Nephron (organoid): ENCODE results near the gene ABLIM3.
A peak's percentile ranks its signal among the peaks of the same experiment; 100 is the strongest.

Experiments
- H3K27ac Mint-ChIP-seq, 3 experiments: 2 replicates each; pipeline ENCODE4 v1.8.0; 2020; ENCODE audit warnings: mixed read lengths in 3 of 3, mild to moderate bottlenecking in 2 of 3, moderate library complexity in 1 of 3
- H3K27me3 Mint-ChIP-seq: 2 replicates; pipeline ENCODE4 v1.8.0; 2021; ENCODE audit warnings: low read depth, mild to moderate bottlenecking, moderate library complexity, mixed read lengths
- H3K36me3 Mint-ChIP-seq: 2 replicates; pipeline ENCODE4 v1.8.0; 2020; ENCODE audit warnings: low read depth, mixed read lengths
- H3K4me1 Mint-ChIP-seq: 2 replicates; pipeline ENCODE4 v1.8.0; 2020; ENCODE audit warnings: mixed read lengths
- H3K4me3 Mint-ChIP-seq, 3 experiments: 2 replicates each; pipeline ENCODE4 v1.8.0; 2020; ENCODE audit warnings: mild to moderate bottlenecking in 3 of 3, mixed read lengths in 3 of 3, moderate library complexity in 2 of 3
- H3K9me3 Mint-ChIP-seq: 2 replicates; pipeline ENCODE4 v1.8.0; 2020; ENCODE audit warnings: mixed read lengths
- CTCF ChIP-seq, 3 experiments: fragments of 200-600 bp; sonication (generic); IDR thresholded peaks; one replicate each; pipeline ENCODE4 v1.5.0; 2021; ENCODE audit warnings: antibody characterized with exemption in 3 of 3; ENCODE audit not compliant: unreplicated experiment in 3 of 3

Gene ABLIM3

DNA sequence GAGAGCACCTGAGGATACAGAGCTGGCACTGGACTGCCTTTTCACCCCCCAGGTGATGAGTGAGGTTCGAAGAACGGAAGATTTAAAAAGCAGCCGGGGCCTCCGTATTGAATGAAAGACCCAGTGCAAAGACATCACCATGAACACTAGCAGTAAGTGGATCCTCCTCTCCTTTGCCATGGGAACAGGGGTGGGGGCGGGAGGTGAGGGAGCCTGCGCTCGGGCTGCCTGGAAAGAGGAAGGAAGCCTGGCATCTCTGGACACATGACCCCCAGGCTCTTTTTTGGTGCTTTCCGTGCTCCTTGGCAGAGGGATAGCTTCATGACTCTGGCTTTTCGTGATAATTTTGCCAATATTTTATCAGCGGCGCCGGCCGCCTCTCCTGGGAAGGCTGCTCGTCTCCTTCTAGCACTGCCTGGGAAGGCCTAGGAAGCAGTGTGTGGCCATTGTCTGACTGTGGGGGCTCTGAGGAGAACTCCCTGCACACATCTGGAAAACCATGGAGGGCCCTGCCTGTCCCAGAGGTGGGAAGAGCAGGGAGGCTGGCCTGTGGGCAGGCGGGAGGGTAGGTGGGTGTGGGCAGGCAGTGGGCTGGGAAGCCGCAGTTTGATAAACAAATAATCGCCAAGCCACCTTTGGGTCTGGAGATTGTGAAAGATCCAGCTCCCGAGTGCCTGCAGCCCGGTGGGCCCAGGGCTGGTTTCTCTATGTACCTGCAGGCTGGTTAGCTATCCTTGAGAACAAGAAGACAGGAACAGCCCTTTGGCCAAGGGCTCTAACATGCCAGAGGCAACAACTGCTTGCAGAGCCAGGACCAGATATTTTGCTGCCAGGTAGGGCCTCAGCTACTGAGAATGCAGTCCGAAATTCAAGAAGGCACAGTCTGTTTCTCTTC is 911 bp downstream of the ABLIM3 start:
- Mint-ChIP-seq H3K27me3 (peaks cover 48% of the 10 kb centered on the region), H3K27ac (no peak overlapping the region), H3K36me3 (no peaks in the 10 kb centered on the region), H3K4me1 (peaks cover 8% of the 10 kb centered on the region), H3K9me3 (no peaks in the 10 kb centered on the region), H3K4me3 (peak overlapping the region; percentile 80 to 93 (median 87))
- TF ChIP-seq CTCF (IDR thresholded peaks at IDR 0.05; ENCODE audit: unreplicated experiment in 3 of 3): no peak

- Mint-ChIP-seq H3K27ac (no peak overlapping the region), H3K4me3 (peak overlapping the region in 2 of 3 experiments; percentile 66 to 93), H3K4me1 (peaks cover 8% of the 10 kb centered on the region), H3K36me3 (no peaks in the 10 kb centered on the region), H3K9me3 (no peaks in the 10 kb centered on the region), H3K27me3 (peaks cover 36% of the 10 kb centered on the region)
- TF ChIP-seq CTCF (IDR thresholded peaks at IDR 0.05; ENCODE audit: unreplicated experiment in 3 of 3): no peak
Measured at GRCh38 chr5:149143470-149143869, 2.2 kb downstream of the ABLIM3 start.

- no peaks in the 10 kb centered on the region for H3K36me3 Mint-ChIP-seq
Measured at GRCh38 chr5:149144637-149145036, 3.3 kb downstream of the ABLIM3 start.

GRCh38 chr5:149145138-149145537 is 3.8 kb downstream of the ABLIM3 start:
- H3K27me3 Mint-ChIP-seq: peaks cover 36% of the 10 kb centered on the region
- peaks cover 10% of the 10 kb centered on the region for H3K4me1 Mint-ChIP-seq
- H3K36me3 Mint-ChIP-seq: no peaks in the 10 kb centered on the region
- H3K4me3 Mint-ChIP-seq: peak overlapping the region in 1 of 3 experiments; percentile 67
- H3K9me3 Mint-ChIP-seq: no peaks in the 10 kb centered on the region
- no peak for TF ChIP-seq CTCF (IDR thresholded peaks at IDR 0.05; ENCODE audit: unreplicated experiment in 3 of 3)
- H3K27ac Mint-ChIP-seq: no peak overlapping the region

More at GRCh38 chr5:149144637-149145036, 3.3 kb downstream of the ABLIM3 start:
- Mint-ChIP-seq H3K9me3 (no peaks in the 10 kb centered on the region), H3K4me3 (peak overlapping the region in 2 of 3 experiments; percentile 66 to 93), H3K27me3 (peaks cover 36% of the 10 kb centered on the region), H3K27ac (no peak overlapping the region), H3K4me1 (peaks cover 8% of the 10 kb centered on the region)
- TF ChIP-seq CTCF (IDR thresholded peaks at IDR 0.05; ENCODE audit: unreplicated experiment in 3 of 3): no peak

DNA sequence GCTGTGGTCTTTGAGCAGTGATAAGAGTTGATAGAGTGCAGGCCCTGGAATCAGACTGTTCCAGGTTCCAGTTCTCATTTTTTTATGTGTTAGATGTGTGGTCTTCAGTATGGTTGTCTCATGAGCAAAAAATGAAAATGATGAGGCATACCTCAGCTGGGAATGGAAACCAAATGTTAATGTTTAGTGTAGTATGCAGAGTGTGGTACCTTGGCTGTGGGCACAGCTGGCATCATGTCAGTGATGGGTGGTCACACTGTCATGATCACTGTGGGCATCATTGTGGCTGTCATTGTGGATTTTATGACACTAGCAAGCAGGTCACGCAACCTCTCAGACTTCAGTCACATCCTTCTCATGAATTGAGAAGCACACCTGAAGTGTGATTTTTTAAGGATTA is 6.4 kb downstream of the ABLIM3 start:
- H3K27ac Mint-ChIP-seq: no peak overlapping the region
- no peak overlapping the region for H3K4me3 Mint-ChIP-seq
- peaks cover 19% of the 10 kb centered on the region for H3K27me3 Mint-ChIP-seq
- no peaks in the 10 kb centered on the region for H3K36me3 Mint-ChIP-seq
- no peak for TF ChIP-seq CTCF (IDR thresholded peaks at IDR 0.05; ENCODE audit: unreplicated experiment in 3 of 3)
- peaks cover 20% of the 10 kb centered on the region for H3K4me1 Mint-ChIP-seq
- no peaks in the 10 kb centered on the region for H3K9me3 Mint-ChIP-seq

DNA sequence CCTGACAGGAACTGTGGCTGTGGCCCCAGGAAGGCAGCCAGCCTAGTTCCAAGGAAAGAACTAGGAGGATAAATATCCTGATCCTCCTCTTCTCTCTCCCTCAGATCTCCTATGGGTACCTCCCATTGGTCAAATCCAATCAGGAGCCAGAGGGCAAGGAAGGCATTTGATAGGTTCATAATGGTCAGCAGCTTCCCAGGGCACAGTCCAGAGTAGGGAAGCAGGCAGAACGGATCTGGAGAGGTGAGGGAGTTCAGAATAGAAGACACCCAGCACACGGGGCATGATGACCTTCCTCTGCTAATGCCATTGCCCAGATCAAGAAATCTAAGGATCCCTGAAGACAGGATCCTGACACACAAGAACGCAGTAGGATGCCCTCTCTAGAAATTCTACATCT is 8.6 kb downstream of the ABLIM3 start:
- no peaks in the 10 kb centered on the region for H3K9me3 Mint-ChIP-seq
- H3K4me3 Mint-ChIP-seq: no peak overlapping the region
- no peaks in the 10 kb centered on the region for H3K36me3 Mint-ChIP-seq
- H3K27ac Mint-ChIP-seq: no peak overlapping the region
- peaks cover 35% of the 10 kb centered on the region for H3K4me1 Mint-ChIP-seq
- peaks cover 5% of the 10 kb centered on the region for H3K27me3 Mint-ChIP-seq
- no peak for TF ChIP-seq CTCF (IDR thresholded peaks at IDR 0.05; ENCODE audit: unreplicated experiment in 3 of 3)
